Posterior vena cava (tissue), 2 donors: Measurements from ENCODE around the gene C6. TPM values are rescaled to one million over a fixed set of nuclear protein-coding genes. Genes with fewer than 3 reads are reported as not detected.
"Not testable (repeated sequence)": the region's sequence is repeated elsewhere in the genome, so short reads cannot be mapped to it uniquely, and the experiment has no call there.

Experiments
- DNase-seq: peaks from one replicate; pipeline ENCODE4 v3.0.0-alpha.2; 2020; ENCODE audit warnings: low spot score
- intact Hi-C, 2 donors: fragments of 100-400 bp; cut with DNase I; formaldehyde crosslinking; loops; one replicate each; pipeline versions ENCODE4 v1.14.1 to v1.14.2; 2022 to 2023
- long read RNA-seq, 2 donors: library from polyadenylated mRNA; unstranded; transcript quantifications; one replicate each; pipeline ENCODE4 v2.0.0, GENCODE V29; 2020 to 2021
- total RNA-seq, 2 donors: library from RNA; stranded (reverse); fragmentation: NEBNext Ultra II Directional; extraction: Animal tissue kit (Norgen Biotek cat#: 25700); gene quantifications; one replicate each; pipeline ENCODE4 v1.2.1, GENCODE V29; 2021
- donor health status: DM: yes; HTN: yes; CAD: no.
- donor health status: DM: yes; HTN: yes; CAD: no.

The C6 gene
- 1 to 10 TPM; 2.6 to 6.9 TPM for total RNA-seq
- long read RNA-seq, donor 1, partial matches to known transcripts, result 3 of 4 reads
- long read RNA-seq, donor 1, other reads (novel, unspliced or antisense), result 1 of 4 reads
- long read RNA-seq, donor 2, partial matches to known transcripts, result 0 of 2 reads
- long read RNA-seq, donor 2, other reads (novel, unspliced or antisense), result 2 of 2 reads

DNA sequence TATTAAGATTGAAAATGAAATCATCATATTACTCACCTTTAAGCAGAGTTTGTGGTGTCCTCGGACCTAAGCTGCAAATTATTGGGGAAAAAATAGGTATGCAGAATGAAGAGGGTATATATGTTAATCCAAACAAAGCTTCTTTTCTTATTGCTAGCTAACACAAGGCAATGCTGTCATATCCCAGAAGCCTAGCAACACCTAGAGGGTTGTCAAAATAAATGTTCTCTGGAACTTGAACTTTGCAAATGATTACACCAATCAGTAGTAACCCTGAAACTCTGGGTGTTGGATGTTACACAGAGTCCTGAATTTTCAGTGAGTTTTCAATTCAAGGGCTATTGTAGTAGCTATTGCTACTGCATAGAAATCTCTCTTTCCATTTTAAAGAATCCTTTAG lies at the start of gene C6:
Gene C6 (minus strand): TSS at position 193 of the 400 bp plus-strand sequence. CDS start 10,302 bp downstream, outside the sequence.
- intact Hi-C loops, result no loop called here
- DNase-seq, result no peak

DNA sequence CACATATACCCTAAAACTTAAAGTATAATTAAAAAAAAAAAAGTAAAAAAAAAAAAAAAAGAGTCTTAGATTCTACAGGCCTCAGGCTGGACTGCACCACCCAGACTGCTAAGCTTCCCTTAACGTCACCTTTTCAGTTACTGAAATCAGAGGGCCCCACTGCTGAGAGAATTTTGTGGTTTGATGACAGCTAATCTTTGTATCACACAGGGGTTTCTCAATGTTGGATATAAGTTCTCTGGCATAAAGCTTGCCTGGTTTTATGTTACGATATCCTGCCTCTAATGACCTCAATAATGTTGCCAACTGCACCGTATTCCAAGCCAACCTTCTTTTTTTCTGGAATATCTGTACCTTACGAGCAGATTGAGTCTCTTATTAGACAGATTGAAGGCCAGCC lies 43.1 kb upstream of the C6 start:
- intact Hi-C loops, result no loop called here
- DNase-seq, result no peak

DNA sequence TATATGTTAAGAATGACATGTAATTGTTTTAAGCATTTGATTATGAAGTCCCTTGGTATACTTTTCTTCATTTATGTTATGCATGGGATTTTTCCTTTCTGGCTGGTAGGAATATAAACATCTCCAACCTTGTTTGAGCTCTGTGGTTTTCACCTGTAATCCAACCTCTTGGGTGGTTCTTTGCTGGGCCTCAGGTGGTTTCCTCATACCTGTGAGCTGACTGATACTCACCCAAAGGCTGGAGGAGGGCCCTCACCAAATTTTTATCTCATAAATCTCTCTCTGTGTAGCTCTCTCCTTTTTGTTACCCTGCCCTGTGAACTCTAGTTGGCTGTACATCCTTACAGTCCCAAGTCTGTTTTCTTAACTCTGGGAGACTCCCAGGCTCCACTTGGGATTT lies 39.8 kb upstream of the C6 start:
- intact Hi-C loops, result no loop called here
- DNase-seq, result no peak

DNA sequence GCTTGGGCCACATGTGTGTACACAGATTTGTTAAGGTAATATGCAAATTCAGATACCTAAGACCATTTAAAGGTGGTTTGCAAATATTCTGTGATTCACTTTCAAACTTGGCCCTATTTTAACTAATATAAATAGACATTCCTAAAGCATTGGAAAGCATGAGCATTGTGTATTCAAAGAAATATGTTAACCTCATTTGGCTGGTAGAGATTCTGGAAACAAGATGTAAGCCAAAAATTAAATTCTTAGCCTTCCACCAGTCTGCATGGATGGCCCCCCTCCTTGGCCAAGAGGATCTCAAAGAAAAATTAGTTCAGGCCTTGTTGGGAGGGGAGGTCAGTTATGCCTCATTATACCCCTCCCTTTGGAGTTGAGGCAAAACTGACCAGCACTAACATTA lies 38.7 kb upstream of the C6 start:
- DNase-seq, result no peak
- intact Hi-C loops, result no loop called here

DNA sequence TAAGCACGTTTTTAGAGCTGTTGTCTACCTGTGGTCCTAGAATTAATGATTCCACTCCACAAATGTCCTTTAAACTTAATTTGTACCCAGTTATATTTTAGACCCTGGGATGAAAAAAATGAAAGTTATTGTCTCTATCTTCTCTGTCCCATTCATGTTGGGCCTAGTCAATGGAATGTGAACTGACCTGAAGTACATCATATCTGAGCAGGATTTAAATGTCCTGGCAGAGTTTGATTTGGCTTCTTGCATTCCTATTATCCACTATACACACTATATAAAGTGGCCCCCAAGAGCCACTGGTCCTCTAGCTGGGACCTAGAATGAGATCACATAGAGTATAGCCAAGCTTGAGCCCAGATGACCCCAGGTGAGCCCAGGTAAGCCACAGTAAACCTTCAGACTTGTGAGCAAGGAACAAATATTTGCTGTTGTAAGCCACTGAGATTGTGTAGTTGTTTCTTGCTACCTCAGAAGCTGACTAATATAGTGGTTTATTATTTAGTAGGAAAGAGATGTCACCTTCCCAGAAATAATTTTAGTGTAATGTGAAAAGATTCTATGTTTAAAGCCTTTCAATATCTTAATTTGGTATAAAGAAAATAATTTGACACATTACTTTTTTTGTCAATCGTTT lies 37.1 kb upstream of the C6 start:
- no peak for DNase-seq
- intact Hi-C loops, result no loop called here

DNA sequence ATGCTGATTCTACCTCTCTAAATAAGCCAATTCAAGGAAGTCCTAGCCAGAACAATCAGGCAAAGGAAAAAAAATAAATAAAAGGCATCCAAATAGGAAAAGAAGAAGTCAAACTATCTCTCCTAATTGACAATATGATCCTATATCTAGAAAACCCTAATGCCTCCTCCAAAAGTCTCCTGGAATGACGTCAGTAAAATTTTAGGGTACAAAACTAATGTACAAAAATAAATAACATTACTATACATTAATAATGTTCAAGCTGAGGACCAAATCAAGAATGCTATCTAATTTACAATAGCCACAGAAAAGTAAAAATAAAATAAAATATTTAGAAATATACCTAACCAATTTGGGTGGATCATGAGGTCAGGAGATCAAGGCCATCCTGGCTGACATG lies 33.8 kb upstream of the C6 start:
- intact Hi-C loops, result no loop called here
- no peak for DNase-seq

DNA sequence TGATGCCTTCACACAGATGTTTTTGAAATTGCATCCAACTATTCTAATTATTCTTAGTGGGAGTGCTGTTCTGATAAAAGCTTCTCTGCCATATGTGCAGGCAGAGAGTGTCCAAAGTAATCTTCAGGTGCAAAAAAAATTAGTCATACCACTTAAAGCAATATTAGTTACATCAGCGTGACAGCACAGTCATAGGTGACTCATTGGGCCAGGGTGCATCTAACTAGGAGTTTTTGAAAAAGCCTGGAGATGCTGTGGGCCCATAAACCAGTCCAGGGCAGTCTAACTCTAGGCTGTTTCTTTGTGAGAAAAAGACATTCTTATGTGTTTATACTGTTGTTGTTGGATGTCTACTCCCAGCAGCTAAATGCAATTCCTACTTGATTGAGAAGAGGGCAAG lies 33.0 kb upstream of the C6 start:
- intact Hi-C loops, result no loop called here
- DNase-seq, result no peak

DNA sequence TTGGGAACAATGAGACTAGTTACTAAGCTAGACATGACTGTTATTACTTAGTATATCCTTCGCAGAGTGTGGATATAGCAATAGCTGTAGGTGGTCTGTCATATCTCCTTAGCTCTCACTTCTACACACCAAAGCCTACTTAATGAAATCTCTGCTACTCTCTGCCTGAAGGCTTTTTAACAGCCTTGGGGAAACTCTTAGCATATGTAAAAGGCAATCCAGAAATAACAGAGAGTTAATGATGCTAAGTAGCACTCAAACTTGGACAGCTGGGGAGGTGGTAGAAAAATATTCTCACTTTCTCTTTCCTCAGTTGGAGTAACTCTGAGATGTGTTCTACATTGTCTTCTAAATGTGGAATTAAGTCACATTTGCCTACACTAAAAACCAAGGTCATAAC lies 30.2 kb upstream of the C6 start:
- no peak for DNase-seq
- intact Hi-C loops, result no loop called here

DNA sequence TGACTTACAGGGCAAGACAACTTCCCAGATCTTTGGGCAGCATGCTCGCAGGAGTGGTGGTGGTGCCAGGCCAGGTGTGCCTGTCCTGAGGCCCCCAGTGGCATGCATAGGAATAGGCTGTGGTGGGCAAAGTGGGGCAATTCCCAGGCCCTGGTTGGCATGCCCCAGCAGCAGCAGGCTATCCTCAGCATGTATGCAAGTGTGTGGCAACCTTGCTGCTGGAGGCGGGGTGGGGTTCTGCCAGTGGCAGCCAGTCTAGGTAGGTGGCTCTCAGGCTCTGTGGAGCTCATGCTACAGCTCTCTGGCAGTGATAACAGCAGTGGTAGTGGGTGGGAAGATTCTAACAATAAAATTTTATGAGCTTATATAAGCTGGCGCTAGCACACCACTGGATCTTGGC lies 27.7 kb upstream of the C6 start:
- no peak for DNase-seq
- intact Hi-C loops, result no loop called here

DNA sequence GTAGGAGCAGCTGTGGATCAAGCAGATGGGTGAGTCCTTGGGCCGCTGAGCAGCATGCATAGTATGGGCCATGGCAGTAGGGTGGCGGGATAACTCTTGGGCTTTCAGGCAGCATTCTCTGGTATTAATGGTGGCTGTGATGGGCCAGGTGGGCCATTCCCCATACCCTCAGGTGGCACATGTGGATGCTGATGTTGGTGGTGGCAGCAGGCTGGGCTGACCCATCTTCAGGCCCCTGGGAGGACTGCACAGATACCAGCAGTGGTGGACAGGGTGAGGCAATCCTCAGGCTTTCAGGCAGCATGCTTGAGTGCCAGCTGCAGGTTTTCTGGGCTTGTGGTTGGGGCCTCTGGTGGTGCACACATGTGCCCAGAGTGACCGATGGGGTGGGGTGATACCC lies 27.1 kb upstream of the C6 start:
- intact Hi-C loops, result no loop called here

DNA sequence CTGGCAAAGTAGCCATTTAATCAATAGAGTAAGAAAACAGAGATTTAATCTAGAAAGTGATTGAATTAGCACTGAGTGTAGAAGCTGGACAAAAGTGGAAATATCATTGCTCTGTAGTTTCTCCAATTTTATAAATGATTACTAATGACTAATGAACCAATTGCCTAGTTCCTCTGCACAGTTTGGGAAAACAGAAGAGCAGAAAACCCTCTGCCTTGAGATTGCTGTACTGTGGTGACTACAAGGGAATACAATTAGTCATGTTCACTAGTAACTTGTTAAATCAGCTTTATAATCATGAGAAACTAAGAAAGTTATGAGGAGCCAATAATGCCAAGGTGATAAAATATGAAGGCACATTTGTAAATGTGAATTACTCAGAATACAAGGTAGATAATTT lies 21.1 kb upstream of the C6 start:
- DNase-seq, result no peak
- intact Hi-C loops, result no loop called here

More for the DNA sequence above, 27.1 kb upstream of the C6 start:
- no peak for DNase-seq

DNA sequence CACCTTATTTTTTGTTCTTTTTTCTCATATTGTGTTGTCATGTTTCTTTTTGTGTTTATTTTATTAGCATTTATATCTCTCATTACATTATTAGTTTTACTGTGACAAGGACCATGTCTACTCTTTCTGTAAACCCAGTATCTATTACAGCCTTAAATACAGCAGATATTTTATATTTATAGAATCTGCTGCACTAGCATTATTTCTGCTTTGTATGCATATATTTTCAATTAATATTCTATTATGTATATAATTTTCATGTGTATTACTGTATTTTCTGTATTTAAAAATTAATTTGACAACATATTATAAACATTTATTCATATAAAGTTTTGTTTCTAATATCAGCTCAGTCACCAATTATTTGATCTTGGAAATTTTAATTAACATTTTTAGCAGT lies 19.5 kb upstream of the C6 start:
- intact Hi-C loops, result no loop called here
- DNase-seq, result no peak

DNA sequence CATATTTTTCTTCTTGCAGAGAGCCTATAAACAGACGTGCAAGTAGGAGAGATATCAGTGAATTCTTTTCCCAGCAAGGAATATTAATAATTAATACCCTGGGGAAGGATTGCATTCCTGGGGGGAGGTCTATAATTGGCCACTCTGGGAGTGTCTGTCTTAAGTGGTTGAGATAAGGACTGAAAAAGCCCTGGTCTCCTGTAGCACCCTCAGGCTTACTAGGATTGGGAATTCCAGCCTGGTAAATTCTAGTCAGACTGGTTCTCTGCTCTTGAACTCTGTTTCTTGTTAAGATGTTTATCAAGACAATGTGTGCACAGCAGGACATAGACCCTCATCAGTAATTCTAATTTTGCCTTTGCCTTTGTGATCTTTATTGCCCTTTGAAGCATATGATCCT lies 16.9 kb upstream of the C6 start:
- DNase-seq, intact Hi-C loops: not testable (repeated sequence)

DNA sequence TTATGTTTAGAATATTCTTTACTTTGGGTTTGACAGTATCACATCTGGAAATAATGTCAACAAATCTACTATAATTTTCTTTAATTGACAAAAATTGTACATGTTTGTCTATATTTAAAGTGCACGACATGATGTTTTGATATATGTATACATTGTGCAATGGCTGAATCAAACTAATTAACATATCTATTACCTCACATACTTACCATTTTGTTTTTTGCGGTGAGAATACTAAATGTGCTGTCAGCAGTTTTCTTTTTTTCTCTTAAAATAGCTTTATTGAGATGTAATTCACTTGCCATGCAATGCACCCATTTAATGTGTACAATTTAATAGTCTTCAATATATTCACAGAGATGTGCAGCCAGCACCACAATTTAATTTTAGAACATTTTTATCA lies 10.6 kb upstream of the C6 start:
- intact Hi-C loops, result no loop called here
- DNase-seq, result no peak

DNA sequence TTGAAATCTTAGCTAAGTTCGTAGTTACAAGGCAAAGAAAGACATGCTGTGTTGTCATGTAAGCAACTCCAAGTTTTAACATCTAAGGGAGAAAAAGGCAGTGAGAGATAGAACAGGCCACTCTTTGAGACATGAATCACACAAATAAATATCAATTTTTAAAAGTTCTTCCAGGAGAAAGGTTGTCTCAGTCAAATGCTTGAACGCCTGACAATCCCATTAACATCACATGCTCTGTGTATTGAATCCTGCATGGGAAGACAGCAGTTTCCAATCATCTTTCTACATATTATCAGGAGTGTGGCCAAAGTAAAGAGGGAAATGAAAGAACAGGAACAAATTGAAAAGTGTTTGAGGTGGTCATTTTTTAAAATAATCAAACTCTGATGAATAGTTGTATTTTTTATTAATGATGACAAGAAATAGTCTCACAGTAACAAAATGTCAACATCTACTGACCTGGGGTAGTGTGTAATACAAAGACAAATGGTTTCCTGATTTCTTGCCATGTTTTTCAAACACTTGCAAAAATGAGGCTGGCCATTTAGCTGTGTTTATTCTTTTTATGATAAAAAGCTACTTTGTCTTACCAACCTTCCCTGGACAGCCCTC lies 6.4 kb upstream of the C6 start:
- intact Hi-C loops, result no loop called here
- no peak for DNase-seq

DNA sequence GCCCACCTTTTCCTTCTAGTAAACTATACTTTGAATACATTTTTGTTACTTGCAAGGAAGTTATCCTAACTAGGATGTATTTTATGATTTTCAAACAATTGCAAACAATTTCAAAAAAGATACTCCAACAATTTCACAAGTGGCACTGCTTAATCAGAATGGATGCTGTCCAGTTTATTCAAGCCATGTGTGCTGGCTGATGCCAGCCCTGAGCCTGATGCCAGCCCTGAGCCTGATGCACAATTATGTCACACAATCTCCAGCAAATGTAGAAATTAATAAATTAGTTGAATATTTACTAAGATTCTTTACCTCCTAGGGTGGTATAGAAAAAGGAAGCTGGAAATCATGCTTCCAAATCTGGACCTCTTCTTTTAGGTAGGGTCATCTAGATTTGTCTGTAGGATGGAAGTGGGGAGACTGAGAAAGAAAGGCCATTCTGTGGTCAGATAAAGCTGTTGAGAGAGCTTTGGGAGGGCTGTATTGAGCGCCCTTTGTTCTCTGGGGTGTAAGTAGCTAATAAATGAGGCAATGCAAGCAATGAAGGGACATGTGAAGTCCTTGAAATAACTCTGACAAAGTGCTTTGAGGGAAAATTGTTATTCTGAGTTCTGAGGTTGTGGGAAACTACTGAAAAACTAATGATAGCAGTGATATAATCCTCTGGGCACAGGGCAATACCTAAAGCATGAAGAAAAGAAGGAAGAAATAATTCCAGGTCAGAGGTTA lies 5.8 kb upstream of the C6 start:
- no peak for DNase-seq
- intact Hi-C loops, result no loop called here

DNA sequence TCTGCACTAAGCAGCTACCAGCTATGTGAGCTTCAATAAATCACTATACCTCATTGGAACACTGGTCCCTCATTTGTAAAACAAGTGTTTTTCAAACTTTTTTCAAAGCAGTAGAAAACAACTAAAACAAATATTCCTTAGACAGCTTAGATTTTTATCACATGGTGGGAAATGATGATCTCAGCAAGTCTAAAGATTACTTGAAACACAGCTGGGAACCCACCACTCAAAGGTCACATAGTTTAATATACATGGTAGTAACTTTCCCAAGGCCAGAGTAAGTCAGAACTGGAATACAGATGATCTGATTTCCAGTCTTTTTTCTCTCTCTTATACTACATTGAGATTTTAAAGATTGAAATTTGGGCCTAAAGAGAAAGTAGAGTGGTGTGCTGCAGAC lies 850 bp upstream of the C6 start:
- DNase-seq, result no peak
- intact Hi-C loops, result no loop called here

DNA sequence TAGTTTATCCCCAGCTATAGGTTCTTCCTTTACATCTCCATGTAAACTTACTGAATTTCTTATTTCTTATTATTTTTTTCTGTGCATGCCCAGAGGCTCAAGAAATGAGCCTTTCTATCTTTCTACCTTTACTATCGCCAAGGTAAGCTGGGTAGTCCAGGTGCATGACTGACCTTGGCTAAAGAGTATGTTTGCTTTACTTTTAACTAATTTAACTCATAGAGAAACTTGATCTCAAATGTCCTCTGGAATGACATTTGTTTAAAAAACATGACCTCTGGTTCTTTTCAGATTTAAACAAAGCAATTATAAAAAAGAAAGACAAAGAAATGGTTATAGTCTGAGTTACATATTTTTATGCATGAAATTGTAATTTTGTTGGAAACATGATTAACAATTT lies 397 bp downstream of the C6 start:
- intact Hi-C loops, result no loop called here
- DNase-seq, result no peak

DNA sequence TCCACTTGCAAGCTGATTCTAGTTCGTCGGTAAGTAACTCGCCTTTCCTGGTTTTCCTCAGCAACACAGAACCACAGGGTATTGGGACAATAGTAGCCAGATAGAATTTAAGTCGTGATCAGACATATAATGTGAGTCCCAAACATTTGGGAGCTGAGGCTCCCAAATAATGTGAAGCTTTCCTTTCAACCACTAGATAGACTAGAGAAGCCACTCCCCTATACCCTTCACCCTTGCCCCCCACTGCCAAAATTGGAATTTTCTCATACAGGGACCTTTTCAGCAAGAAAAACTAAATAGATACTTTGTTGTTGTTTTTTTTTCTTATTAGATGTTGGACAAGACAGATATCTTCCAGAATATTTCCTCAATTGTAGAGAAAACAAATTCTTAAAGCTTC lies 1.9 kb downstream of the C6 start:
- intact Hi-C loops, result no loop called here

DNA sequence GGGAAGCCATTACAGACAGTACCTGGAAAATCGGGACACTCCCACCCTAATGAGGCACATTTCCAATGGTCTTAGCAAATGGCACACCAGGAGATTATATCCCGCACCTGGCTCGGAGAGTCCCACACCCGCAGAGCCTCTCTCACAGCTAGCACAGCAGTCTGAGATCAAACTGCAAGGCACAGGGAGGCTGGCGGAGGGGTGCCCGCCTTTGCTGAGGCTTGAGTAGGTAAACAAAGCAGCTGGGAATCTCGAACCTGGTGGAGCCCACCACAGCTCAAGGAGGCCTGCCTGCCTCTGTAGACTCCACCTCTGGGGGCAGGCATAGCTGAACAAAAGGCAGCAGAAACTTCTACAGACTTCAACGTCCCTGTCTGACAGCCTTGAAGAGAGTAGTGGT lies 7.9 kb downstream of the C6 start:
- intact Hi-C loops, result not testable (repeated sequence)
- peak; percentile 64 for DNase-seq

More for the DNA sequence above, 1.9 kb downstream of the C6 start:
- no peak for DNase-seq

DNA sequence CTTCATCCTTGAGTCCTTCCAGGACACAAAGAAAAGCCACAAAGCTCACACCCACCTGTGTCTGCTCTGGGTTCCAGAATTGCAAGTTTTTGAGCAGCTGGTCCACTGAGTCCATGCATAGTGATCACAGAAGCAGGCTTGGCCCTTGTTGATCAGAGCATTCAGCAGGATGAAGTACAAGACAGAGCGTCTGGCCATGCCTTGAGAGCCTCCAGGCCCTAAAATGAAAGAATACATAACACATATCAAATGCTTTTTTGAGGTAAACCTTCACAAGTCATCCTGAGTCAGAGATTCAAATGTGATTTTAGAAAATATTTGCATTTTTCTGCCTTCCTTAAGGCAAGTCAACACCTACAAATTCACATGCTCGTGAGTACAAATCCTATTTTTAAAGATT lies 10.3 kb downstream of the C6 start:
- DNase-seq, result no peak
- intact Hi-C loops, result no loop called here
